CD4-positive, alpha-beta memory T cell (primary cell): ENCODE results near the gene PCSK6. TPM values are rescaled to one million over a fixed set of nuclear protein-coding genes. Genes with fewer than 3 reads are reported as not detected.

ENCODE experiments used
- CTCF ChIA-PET: fragments of 350-600 bp; sonication (Branson Sonifier 250); formaldehyde crosslinking; loops from one replicate; lab custom pipeline; 2021; ENCODE audit warnings: inconsistent platforms; ENCODE audit not compliant: partially characterized antibody; lab: Charles Lee
- POLR2A ChIA-PET: fragments of 350-600 bp; sonication (Branson Sonifier 250); formaldehyde crosslinking; loops from one replicate; lab custom pipeline; 2021; ENCODE audit not compliant: partially characterized antibody; lab: Charles Lee
- DNase-seq, 5 donors: peaks; one replicate each; pipeline versions ENCODE4 v3.0.0 to v3.0.0-alpha.2; 2020 to 2022; ENCODE audit warnings: mixed read lengths in 1 of 5
- H3K27ac ChIP-seq: one replicate; pipeline ENCODE4 v1.7.0; 2013; ENCODE audit warnings: low read depth, low read length
- H3K27me3 ChIP-seq: 2 replicates; pipeline ENCODE4 v1.7.0; 2013; ENCODE audit warnings: mild to moderate bottlenecking, low read length, moderate library complexity; ENCODE audit not compliant: insufficient read depth
- H3K36me3 ChIP-seq: 2 replicates; pipeline ENCODE4 v1.7.0; 2013; ENCODE audit warnings: mild to moderate bottlenecking, low read length, moderate library complexity; ENCODE audit not compliant: insufficient read depth
- H3K4me1 ChIP-seq: 2 replicates; pipeline ENCODE4 v1.7.0; 2013; ENCODE audit warnings: mild to moderate bottlenecking, low read length, moderate library complexity; ENCODE audit not compliant: insufficient read depth
- H3K4me3 ChIP-seq, 2 donors: one replicate each; pipeline ENCODE4 v1.7.0; 2013; ENCODE audit warnings: low read length in 2 of 2, mild to moderate bottlenecking in 1 of 2
- H3K9me3 ChIP-seq, 2 donors: one replicate each; pipeline ENCODE4 v1.7.0; 2013; ENCODE audit warnings: low read length in 2 of 2, control low read depth in 1 of 2; ENCODE audit not compliant: control insufficient read depth in 1 of 2
- H3K27ac Mint-ChIP-seq, 7 donors: one replicate each; pipeline ENCODE4 v1.8.0; 2020 to 2021; ENCODE audit warnings: mixed read lengths in 7 of 7, mild to moderate bottlenecking in 6 of 7, inconsistent platforms in 3 of 7, moderate library complexity in 3 of 7
- H3K27me3 Mint-ChIP-seq, 2 donors: one replicate each; pipeline ENCODE4 v1.8.0; 2020 to 2021; ENCODE audit warnings: mixed read lengths in 2 of 2
- H3K36me3 Mint-ChIP-seq, 2 donors: one replicate each; pipeline ENCODE4 v1.8.0; 2020 to 2021; ENCODE audit warnings: mixed read lengths in 2 of 2, inconsistent platforms in 1 of 2, mild to moderate bottlenecking in 1 of 2
- H3K4me1 Mint-ChIP-seq, 4 donors: one replicate each; pipeline ENCODE4 v1.8.0; 2020 to 2021; ENCODE audit warnings: mixed read lengths in 4 of 4, mild to moderate bottlenecking in 1 of 4
- H3K4me3 Mint-ChIP-seq, 8 donors: one replicate each; pipeline ENCODE4 v1.8.0; 2020 to 2021; ENCODE audit warnings: mixed read lengths in 8 of 8, mild to moderate bottlenecking in 7 of 8, moderate library complexity in 6 of 8, inconsistent platforms in 3 of 8
- H3K9me3 Mint-ChIP-seq, 8 donors: one replicate each; pipeline ENCODE4 v1.8.0; 2020 to 2021; ENCODE audit warnings: mixed read lengths in 8 of 8, mild to moderate bottlenecking in 5 of 8, inconsistent platforms in 3 of 8, moderate library complexity in 1 of 8
- intact Hi-C: fragments of 100-400 bp; cut with micrococcal nuclease; formaldehyde crosslinking; loops from one replicate; pipeline ENCODE4 v1.15.1; 2023
- polyA plus RNA-seq, 2 donors: library from polyadenylated mRNA; unstranded; fragments of 300-500 nt; fragmentation: Illumina TruSeq; gene quantifications; one replicate each; pipeline ENCODE4 v1.2.3, GENCODE V29; 2021
- total RNA-seq, 2 experiments: library from RNA; stranded (reverse); gene quantifications; one replicate each; pipeline ENCODE4 v1.2.3, GENCODE V29; 2021

PCSK6 gene
- total and polyA plus RNA-seq, 4 experiments from 2014 or later: 0.08 to 0.53 (median 0.32) TPM

GRCh38 chr15:101366853-101367252 is 122.7 kb downstream of the PCSK6 start:
- intact Hi-C loops: no loop called here
- no peaks in the 10 kb centered on the region for H3K9me3 ChIP-seq
- Mint-ChIP-seq H3K9me3 (peaks cover 0 to 12% (median 2%) of the 10 kb centered on the region in 8 donors), H3K27me3 (peaks cover 8 to 10% of the 10 kb centered on the region in 2 donors), H3K4me1 (no peaks in the 10 kb centered on the region), H3K27ac (no peak overlapping the region), H3K4me3 (no peak overlapping the region), H3K36me3 (no peaks in the 10 kb centered on the region)
- ChIA-PET POLR2A (no interaction called here), CTCF (no interaction called here)
- H3K27me3 ChIP-seq: no peaks in the 10 kb centered on the region
- no peaks in the 10 kb centered on the region for H3K4me1 ChIP-seq
- no peak overlapping the region for H3K27ac ChIP-seq
- H3K36me3 ChIP-seq: no peaks in the 10 kb centered on the region
- no peak overlapping the region for H3K4me3 ChIP-seq
- DNase-seq: no peak

DNA sequence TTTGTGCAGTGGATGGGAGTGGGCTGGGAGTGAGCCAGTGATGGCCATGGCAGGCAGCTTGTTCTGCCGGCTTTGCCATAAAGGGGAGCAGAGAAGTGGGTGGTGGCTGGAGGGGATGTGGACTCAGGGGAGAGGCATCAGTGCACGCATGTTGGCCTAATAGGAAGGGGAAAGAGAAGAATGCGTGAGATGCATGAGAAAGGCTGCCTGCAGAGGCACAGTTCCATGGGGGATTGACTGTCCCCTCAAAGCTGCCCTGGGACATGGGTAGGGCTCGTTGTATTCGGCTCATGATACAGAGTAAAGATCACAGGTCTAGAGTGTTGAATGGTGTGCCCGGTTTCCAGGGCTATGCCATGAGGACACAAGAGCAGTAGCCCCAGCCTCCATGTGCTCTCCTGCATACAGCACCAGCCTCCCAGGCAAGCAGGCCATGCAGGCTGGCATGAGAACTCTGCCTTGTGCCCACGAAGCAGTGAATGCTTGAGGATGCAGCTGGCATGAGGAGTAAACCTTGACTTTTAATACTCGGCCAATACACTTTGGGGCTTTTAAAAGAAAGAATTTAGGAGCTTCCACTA is 126.4 kb downstream of the PCSK6 start:
- ChIA-PET CTCF (no interaction called here), POLR2A (no interaction called here)
- H3K4me3 ChIP-seq: no peak overlapping the region
- Mint-ChIP-seq H3K4me3 (no peak overlapping the region), H3K36me3 (no peaks in the 10 kb centered on the region), H3K9me3 (peaks cover 0 to 16% (median 2%) of the 10 kb centered on the region in 8 donors), H3K4me1 (no peaks in the 10 kb centered on the region), H3K27ac (no peak overlapping the region), H3K27me3 (peaks cover 11 to 14% of the 10 kb centered on the region in 2 donors)
- intact Hi-C loops: no loop called here
- no peaks in the 10 kb centered on the region for H3K27me3 ChIP-seq
- H3K36me3 ChIP-seq: no peaks in the 10 kb centered on the region
- DNase-seq: no peak
- H3K4me1 ChIP-seq: no peaks in the 10 kb centered on the region
- no peak overlapping the region for H3K27ac ChIP-seq
- no peaks in the 10 kb centered on the region for H3K9me3 ChIP-seq

DNA sequence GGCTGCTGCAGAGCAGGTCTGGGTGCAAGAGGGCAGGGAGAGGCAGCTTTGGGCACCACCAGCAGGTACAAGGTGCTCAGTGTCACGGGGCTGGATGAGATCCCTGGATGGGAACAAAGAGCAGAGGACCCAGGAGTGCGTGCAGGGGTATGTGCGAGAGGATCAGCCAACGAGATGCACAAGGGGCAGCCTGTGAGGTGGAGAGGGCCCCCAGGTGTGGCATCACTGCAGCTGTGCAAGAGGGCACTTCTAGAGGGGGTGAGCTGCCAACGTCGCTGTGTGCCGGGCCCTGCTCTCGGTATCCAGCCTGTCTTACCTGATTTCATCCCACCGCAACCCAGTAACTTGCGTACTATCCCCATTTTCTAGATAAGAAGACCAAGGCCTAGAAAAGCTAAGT is 127.1 kb downstream of the PCSK6 start:
- H3K27ac Mint-ChIP-seq: no peak overlapping the region
- intact Hi-C loops: no loop called here
- ChIA-PET POLR2A (no interaction called here), CTCF (no interaction called here)
- Histone ChIP-seq H3K27me3 (no peaks in the 10 kb centered on the region), H3K4me3 (no peak overlapping the region), H3K27ac (no peak overlapping the region), H3K9me3 (no peaks in the 10 kb centered on the region), H3K36me3 (no peaks in the 10 kb centered on the region), H3K4me1 (no peaks in the 10 kb centered on the region)
- peaks cover 11 to 14% of the 10 kb centered on the region in 2 donors for H3K27me3 Mint-ChIP-seq
- H3K4me3 Mint-ChIP-seq: no peak overlapping the region
- H3K4me1 Mint-ChIP-seq: no peaks in the 10 kb centered on the region
- H3K36me3 Mint-ChIP-seq: no peaks in the 10 kb centered on the region
- peaks cover 0 to 16% (median 2%) of the 10 kb centered on the region in 8 donors for H3K9me3 Mint-ChIP-seq
- no peak for DNase-seq

DNA sequence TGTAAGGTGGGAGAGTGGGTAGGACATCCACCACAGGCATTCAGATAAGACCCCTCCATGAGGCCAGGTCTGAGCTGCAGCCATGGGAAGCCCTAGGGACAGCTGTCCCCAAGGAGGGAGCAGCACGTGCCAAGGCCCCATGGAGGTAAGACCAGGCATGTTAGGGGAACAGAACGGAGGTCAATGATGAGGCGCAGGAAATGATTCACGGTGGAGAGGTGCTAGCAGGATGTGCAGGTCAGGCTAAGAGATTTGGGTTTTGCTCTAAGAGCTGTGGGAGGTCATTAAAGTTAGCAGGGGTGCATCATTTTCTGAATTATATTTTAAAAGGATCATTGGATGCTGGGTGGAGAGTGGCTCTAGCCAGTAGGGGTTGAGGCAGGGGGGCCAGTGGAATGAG is 128.1 kb downstream of the PCSK6 start:
- Histone ChIP-seq H3K27me3 (no peaks in the 10 kb centered on the region), H3K36me3 (no peaks in the 10 kb centered on the region), H3K27ac (no peak overlapping the region), H3K4me3 (no peak overlapping the region), H3K9me3 (no peaks in the 10 kb centered on the region), H3K4me1 (no peaks in the 10 kb centered on the region)
- H3K27me3 Mint-ChIP-seq: peaks cover 11 to 14% of the 10 kb centered on the region in 2 donors
- intact Hi-C loops: no loop called here
- no peaks in the 10 kb centered on the region for H3K4me1 Mint-ChIP-seq
- H3K9me3 Mint-ChIP-seq: peaks cover 0 to 16% (median 2%) of the 10 kb centered on the region in 8 donors
- ChIA-PET POLR2A (no interaction called here), CTCF (no interaction called here)
- peak overlapping the region in 1 of 7 donors; percentile 60 for H3K27ac Mint-ChIP-seq
- DNase-seq: no peak
- H3K4me3 Mint-ChIP-seq: no peak overlapping the region
- no peaks in the 10 kb centered on the region for H3K36me3 Mint-ChIP-seq

- no peaks in the 10 kb centered on the region for H3K36me3 ChIP-seq
- no peaks in the 10 kb centered on the region for H3K9me3 ChIP-seq
- H3K4me3 ChIP-seq: no peak overlapping the region
- intact Hi-C loops: no loop called here
- Mint-ChIP-seq H3K4me3 (no peak overlapping the region), H3K9me3 (peaks cover 0 to 11% (median 0%) of the 10 kb centered on the region in 8 donors), H3K27ac (no peak overlapping the region), H3K4me1 (no peaks in the 10 kb centered on the region), H3K36me3 (no peaks in the 10 kb centered on the region), H3K27me3 (peaks cover 11 to 14% of the 10 kb centered on the region in 2 donors)
- DNase-seq: no peak
- ChIA-PET CTCF (no interaction called here), POLR2A (no interaction called here)
- H3K27ac ChIP-seq: no peak overlapping the region
- no peaks in the 10 kb centered on the region for H3K4me1 ChIP-seq
- no peaks in the 10 kb centered on the region for H3K27me3 ChIP-seq
Observed at GRCh38 chr15:101359365-101359947, 130.1 kb downstream of the PCSK6 start.

DNA sequence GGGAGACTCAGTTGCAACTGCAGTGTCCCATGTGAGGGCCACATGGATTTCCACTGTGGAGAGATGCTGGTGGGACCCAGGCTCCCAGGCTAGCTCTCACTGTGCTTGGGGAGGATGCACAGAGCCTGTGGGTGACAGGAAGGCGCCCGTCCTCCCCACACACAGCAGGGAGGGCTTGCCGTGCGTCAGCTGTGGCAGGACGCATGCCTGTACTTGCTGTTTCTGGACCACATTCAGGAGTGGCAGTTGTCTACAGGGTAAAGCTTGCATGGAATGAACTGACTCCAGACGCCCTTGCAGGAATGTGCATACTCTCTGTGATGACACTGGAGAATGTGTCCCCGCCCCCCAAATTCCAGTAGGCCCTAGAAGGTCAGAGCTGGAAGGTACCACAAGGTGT is 130.6 kb downstream of the PCSK6 start:
- POLR2A ChIA-PET: no interaction called here

GRCh38 chr15:101357885-101358284 is 131.6 kb downstream of the PCSK6 start:
- peaks cover 0 to 5% (median 0%) of the 10 kb centered on the region in 8 donors for H3K9me3 Mint-ChIP-seq
- no peak overlapping the region for H3K4me3 Mint-ChIP-seq
- no peak for DNase-seq
- peaks cover 10 to 17% of the 10 kb centered on the region in 2 donors for H3K27me3 Mint-ChIP-seq
- POLR2A ChIA-PET: no interaction called here
- no peaks in the 10 kb centered on the region for H3K36me3 Mint-ChIP-seq
- no peaks in the 10 kb centered on the region for H3K4me1 Mint-ChIP-seq
- no peak overlapping the region for H3K27ac Mint-ChIP-seq
- Histone ChIP-seq H3K36me3 (no peaks in the 10 kb centered on the region), H3K9me3 (no peaks in the 10 kb centered on the region), H3K4me1 (no peaks in the 10 kb centered on the region), H3K27ac (no peak overlapping the region), H3K4me3 (no peak overlapping the region), H3K27me3 (no peaks in the 10 kb centered on the region)
- CTCF ChIA-PET: no interaction called here
- intact Hi-C loops: no loop called here

More for the DNA sequence above, 130.6 kb downstream of the PCSK6 start:
- intact Hi-C loops: no loop called here
- no peak overlapping the region for H3K27ac ChIP-seq
- no peaks in the 10 kb centered on the region for H3K27me3 ChIP-seq
- Mint-ChIP-seq H3K27ac (no peak overlapping the region), H3K4me1 (no peaks in the 10 kb centered on the region), H3K36me3 (no peaks in the 10 kb centered on the region), H3K27me3 (peaks cover 14 to 17% of the 10 kb centered on the region in 2 donors), H3K4me3 (no peak overlapping the region), H3K9me3 (peaks cover 0 to 7% (median 0%) of the 10 kb centered on the region in 8 donors)
- no peaks in the 10 kb centered on the region for H3K9me3 ChIP-seq
- no peak overlapping the region for H3K4me3 ChIP-seq
- DNase-seq: no peak
- H3K36me3 ChIP-seq: no peaks in the 10 kb centered on the region
- CTCF ChIA-PET: no interaction called here
- H3K4me1 ChIP-seq: no peaks in the 10 kb centered on the region
